Measurements from ENCODE around the gene PPFIA1.

DNA sequence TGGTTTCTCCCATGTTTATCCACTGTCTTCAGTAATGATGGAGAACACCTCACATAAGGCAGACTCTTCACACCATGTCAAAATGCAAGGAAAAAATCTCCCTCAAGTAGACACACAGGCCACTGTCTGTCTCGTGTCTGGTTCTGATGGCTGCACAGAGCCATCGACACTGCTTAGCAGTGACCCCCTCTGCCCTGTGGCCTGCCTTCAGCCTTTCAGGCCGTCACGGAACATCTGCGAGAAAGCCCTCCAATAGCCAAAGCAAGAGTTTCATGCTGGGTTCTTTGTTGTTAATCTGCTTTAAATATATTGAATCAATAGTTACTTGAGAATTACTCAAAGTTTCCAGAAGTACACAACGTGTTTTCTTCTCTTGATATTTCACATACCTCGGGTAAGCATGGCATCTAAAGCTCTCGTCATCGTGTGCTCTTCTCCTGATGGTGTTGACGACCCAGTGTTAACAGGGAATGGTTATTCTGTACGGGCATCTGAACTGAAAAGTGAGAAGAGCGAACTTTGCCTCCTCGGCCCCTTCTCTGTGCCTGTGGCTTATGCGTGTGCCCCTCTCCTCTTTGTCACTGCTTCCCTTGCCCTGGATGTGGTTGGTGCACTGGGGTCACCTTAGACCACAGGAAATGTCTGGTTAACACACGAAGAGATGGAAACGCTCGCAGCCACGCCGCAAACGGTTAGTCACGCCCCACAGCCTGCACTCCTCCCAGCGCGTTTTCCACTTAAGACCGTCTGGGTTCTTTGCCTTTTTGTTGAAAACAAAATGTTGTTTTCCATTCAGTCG lies 94.5 kb downstream of the PPFIA1 start:
- TF ChIP-seq, protein P1, sequence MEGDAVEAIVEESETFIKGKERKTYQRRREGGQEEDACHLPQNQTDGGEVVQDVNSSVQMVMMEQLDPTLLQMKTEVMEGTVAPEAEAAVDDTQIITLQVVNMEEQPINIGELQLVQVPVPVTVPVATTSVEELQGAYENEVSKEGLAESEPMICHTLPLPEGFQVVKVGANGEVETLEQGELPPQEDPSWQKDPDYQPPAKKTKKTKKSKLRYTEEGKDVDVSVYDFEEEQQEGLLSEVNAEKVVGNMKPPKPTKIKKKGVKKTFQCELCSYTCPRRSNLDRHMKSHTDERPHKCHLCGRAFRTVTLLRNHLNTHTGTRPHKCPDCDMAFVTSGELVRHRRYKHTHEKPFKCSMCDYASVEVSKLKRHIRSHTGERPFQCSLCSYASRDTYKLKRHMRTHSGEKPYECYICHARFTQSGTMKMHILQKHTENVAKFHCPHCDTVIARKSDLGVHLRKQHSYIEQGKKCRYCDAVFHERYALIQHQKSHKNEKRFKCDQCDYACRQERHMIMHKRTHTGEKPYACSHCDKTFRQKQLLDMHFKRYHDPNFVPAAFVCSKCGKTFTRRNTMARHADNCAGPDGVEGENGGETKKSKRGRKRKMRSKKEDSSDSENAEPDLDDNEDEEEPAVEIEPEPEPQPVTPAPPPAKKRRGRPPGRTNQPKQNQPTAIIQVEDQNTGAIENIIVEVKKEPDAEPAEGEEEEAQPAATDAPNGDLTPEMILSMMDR (IDR thresholded peaks at IDR 0.05; ENCODE audit: insufficient read depth, low read length, poor library complexity, severe bottlenecking), result no peak
- TF ChIP-seq EZH2phosphoT487 (conservative IDR thresholded peaks at IDR 0.05; ENCODE audit: low read length), result no peak
